ENCODE measurements around the gene SLC26A2. TPM values are rescaled to one million over a fixed set of nuclear protein-coding genes. Genes with fewer than 3 reads are reported as not detected.

SLC26A2 gene
- total RNA-seq, 1 experiment from 2014 or later: 5.4 TPM

DNA sequence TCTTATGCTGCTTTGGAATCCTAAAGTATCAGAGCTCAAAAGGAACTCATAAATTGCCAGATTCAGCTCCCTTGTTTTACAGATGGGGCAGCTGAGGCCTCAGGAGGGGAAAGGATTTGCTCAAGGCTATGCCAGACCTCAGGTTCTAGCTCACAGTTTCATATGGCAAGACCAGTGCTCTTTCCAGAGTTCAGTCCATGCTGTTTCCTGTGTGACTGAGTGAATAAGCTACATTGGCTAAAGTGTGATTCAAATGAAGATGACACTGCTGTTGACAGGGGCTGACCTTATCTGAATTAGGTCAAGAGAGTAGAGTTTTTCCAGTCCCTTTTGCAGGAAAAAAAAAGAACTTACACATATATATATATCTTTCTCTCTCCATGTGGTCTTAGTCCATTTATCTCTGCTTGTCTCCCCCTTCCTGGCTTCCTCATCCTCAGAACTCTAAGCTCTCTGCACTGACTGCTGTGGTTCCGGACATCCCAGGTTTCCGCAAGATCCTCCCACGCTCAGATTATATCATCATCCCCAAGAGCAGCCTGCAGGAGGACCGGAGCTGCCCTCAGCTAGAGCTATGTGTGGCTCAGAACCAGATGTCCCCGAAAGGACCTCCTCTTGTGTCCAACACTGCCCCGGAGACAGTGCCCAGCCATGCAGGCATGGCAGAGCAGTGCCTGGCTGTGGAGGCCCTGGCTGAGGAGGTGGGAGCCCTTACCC, 49.3 kb downstream of the SLC26A2 start:
- H3K36me3 ChIP-seq (ENCODE audit: insufficient read depth, low read length): peaks cover 85% of the 10 kb centered on the region
- no peaks in the 10 kb centered on the region; the same call in 1 of the 2 replicates for H3K9me3 ChIP-seq (ENCODE audit: low read length)
- DNase-seq: no peak
- H3K27ac ChIP-seq (ENCODE audit: low read length): no peak overlapping the region
- peaks cover 88% of the 10 kb centered on the region for H3K79me2 ChIP-seq (ENCODE audit: low read length)
- no peak overlapping the region for H3K9ac ChIP-seq (ENCODE audit: low read length)
- no peak overlapping the region for H3K4me3 ChIP-seq (ENCODE audit: low read length)
- no peaks in the 10 kb centered on the region for H3K27me3 ChIP-seq (ENCODE audit: low read length)
- 0 out of 2 replicates have a peak, but pooled peaks cover 4% of the 10 kb centered on the region for H4K20me1 ChIP-seq (ENCODE audit: insufficient read depth, low read depth, low read length)
- no peaks in the 10 kb centered on the region for H3K9me2 ChIP-seq (replicated peaks; ENCODE audit: insufficient read depth, low read length)
- H2AFZ ChIP-seq (ENCODE audit: low read length): no peak overlapping the region
- no peaks in the 10 kb centered on the region for H3K4me1 ChIP-seq (ENCODE audit: low read length)
- H3K4me2 ChIP-seq (ENCODE audit: low read depth, low read length, poor library complexity, severe bottlenecking): no peak overlapping the region

DNA sequence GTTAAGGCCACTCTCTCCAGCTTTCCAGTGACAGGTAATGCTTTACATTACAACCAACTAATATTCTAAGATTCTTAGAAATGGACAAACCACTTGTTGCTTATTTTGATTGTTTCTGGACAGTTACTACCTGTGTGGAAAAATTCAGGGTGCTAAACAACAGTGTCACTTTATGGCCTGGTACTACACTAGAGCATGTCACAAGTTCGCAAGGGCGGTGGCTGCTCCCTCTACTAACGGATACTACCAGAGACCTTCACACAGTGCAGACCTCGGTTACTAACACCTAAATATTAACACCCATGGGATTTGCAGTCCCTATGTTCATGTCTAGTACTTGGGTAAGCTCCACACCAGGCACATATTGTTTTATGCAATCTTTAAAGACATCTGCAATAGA, 53.4 kb downstream of the SLC26A2 start:
- H4K20me1 ChIP-seq (ENCODE audit: insufficient read depth, low read depth, low read length): no peaks in the 10 kb centered on the region
- H3K9me2 ChIP-seq (replicated peaks; ENCODE audit: insufficient read depth, low read length): no peaks in the 10 kb centered on the region
- DNase-seq: no peak
- no peak overlapping the region for H2AFZ ChIP-seq (ENCODE audit: low read length)
- peaks cover 6% of the 10 kb centered on the region; the same call in 1 of the 2 replicates for H3K9me3 ChIP-seq (ENCODE audit: low read length)
- no peak overlapping the region for H3K4me3 ChIP-seq (ENCODE audit: low read length)
- no peaks in the 10 kb centered on the region for H3K27me3 ChIP-seq (ENCODE audit: low read length)
- no peaks in the 10 kb centered on the region for H3K4me1 ChIP-seq (ENCODE audit: low read length)
- H3K4me2 ChIP-seq (ENCODE audit: low read depth, low read length, poor library complexity, severe bottlenecking): no peak overlapping the region
- H3K79me2 ChIP-seq (ENCODE audit: low read length): peaks cover 81% of the 10 kb centered on the region
- peaks cover 95% of the 10 kb centered on the region for H3K36me3 ChIP-seq (ENCODE audit: insufficient read depth, low read length)
- no peak overlapping the region for H3K27ac ChIP-seq (ENCODE audit: low read length)
- no peak overlapping the region for H3K9ac ChIP-seq (ENCODE audit: low read length)

DNA sequence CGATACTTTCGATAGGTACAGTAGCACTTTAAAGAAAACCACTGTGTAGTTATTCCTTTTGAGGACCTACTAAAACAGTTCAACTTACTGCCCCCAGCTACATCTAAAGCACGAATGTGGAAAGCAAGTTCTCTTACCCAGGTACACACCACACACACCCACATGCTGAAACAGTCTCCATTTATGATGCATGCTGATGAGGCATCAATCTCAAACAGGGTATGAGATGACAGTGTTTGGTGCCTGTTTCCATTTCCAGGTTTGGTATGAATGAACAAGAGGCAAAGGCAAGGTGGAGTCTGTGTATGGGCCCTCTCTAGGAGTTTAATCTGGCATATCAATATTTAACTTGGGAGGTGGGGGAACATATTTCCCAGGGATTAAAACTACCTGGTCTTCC, 53.9 kb downstream of the SLC26A2 start:
- Histone ChIP-seq H3K4me1 (ENCODE audit: low read length) (no peaks in the 10 kb centered on the region), H3K4me3 (ENCODE audit: low read length) (no peak overlapping the region), H3K9me3 (ENCODE audit: low read length) (peaks cover 6% of the 10 kb centered on the region; the same call in 1 of the 2 replicates), H3K27ac (ENCODE audit: low read length) (no peak overlapping the region), H3K9me2 (replicated peaks; ENCODE audit: insufficient read depth, low read length) (no peaks in the 10 kb centered on the region), H3K9ac (ENCODE audit: low read length) (no peak overlapping the region), H4K20me1 (ENCODE audit: insufficient read depth, low read depth, low read length) (no peaks in the 10 kb centered on the region), H3K4me2 (ENCODE audit: low read depth, low read length, poor library complexity, severe bottlenecking) (no peak overlapping the region), H3K27me3 (ENCODE audit: low read length) (no peaks in the 10 kb centered on the region), H3K36me3 (ENCODE audit: insufficient read depth, low read length) (peaks cover 95% of the 10 kb centered on the region), H3K79me2 (ENCODE audit: low read length) (peaks cover 76% of the 10 kb centered on the region), H2AFZ (ENCODE audit: low read length) (no peak overlapping the region)
- DNase-seq: no peak

DNA sequence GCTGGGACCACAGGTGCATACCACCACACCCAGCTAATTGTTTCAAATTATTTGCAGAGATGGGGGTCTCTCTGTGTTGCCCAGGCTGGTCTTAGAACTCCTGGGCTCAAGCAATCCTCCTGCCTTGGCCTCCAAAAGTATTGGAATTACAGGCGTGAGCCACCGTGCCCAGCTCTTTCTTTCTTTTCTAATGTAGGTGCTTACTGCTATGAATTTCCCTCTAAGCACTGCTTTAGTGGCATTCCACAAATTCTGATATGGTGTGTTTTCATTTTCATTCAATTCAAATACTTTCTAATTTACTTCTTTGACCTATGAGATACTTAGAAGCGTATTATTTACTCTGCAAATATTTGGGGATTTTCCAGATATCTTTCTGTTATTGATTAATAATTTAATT, 54.9 kb downstream of the SLC26A2 start:
- no peaks in the 10 kb centered on the region for H3K9me2 ChIP-seq (replicated peaks; ENCODE audit: insufficient read depth, low read length)
- no peak overlapping the region for H2AFZ ChIP-seq (ENCODE audit: low read length)
- no peak overlapping the region for H3K4me3 ChIP-seq (ENCODE audit: low read length)
- H3K4me1 ChIP-seq (ENCODE audit: low read length): no peaks in the 10 kb centered on the region
- H3K79me2 ChIP-seq (ENCODE audit: low read length): peaks cover 72% of the 10 kb centered on the region
- H3K36me3 ChIP-seq (ENCODE audit: insufficient read depth, low read length): peaks cover 95% of the 10 kb centered on the region
- no peak overlapping the region for H3K9ac ChIP-seq (ENCODE audit: low read length)
- DNase-seq: no peak
- no peaks in the 10 kb centered on the region for H4K20me1 ChIP-seq (ENCODE audit: insufficient read depth, low read depth, low read length)
- H3K4me2 ChIP-seq (ENCODE audit: low read depth, low read length, poor library complexity, severe bottlenecking): no peak overlapping the region
- H3K27me3 ChIP-seq (ENCODE audit: low read length): no peaks in the 10 kb centered on the region
- H3K9me3 ChIP-seq (ENCODE audit: low read length): peaks cover 6% of the 10 kb centered on the region; the same call in 1 of the 2 replicates
- H3K27ac ChIP-seq (ENCODE audit: low read length): no peak overlapping the region

DNA sequence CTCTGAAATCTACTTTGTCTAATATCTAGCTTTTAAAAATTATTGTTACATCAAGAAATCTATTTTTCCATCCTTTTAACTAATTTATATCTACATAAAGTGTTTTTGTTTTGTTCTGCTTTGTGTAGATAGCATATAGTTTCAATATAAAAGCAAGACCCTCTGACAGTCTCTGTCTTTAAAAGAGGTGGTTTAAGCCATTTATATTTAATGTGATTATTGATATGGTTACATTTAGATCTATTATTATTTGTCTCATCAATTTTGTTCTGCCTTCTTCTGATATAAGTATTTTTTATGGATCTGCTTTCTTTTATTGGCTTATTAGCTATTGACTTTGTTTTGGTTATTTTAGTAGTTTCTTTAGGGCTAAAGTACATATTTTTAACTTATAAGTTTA, 56.0 kb downstream of the SLC26A2 start:
- H3K4me2 ChIP-seq (ENCODE audit: low read depth, low read length, poor library complexity, severe bottlenecking): no peak overlapping the region
- no peak overlapping the region for H2AFZ ChIP-seq (ENCODE audit: low read length)
- no peak overlapping the region for H3K27ac ChIP-seq (ENCODE audit: low read length)
- no peaks in the 10 kb centered on the region for H3K9me2 ChIP-seq (replicated peaks; ENCODE audit: insufficient read depth, low read length)
- H3K79me2 ChIP-seq (ENCODE audit: low read length): peaks cover 65% of the 10 kb centered on the region
- no peaks in the 10 kb centered on the region for H4K20me1 ChIP-seq (ENCODE audit: insufficient read depth, low read depth, low read length)
- H3K9ac ChIP-seq (ENCODE audit: low read length): no peak overlapping the region
- H3K27me3 ChIP-seq (ENCODE audit: low read length): no peaks in the 10 kb centered on the region
- DNase-seq: no peak
- H3K4me1 ChIP-seq (ENCODE audit: low read length): no peaks in the 10 kb centered on the region
- H3K4me3 ChIP-seq (ENCODE audit: low read length): no peak overlapping the region
- H3K36me3 ChIP-seq (ENCODE audit: insufficient read depth, low read length): peaks cover 92% of the 10 kb centered on the region
- peaks cover 6% of the 10 kb centered on the region; the same call in 1 of the 2 replicates for H3K9me3 ChIP-seq (ENCODE audit: low read length)

DNA sequence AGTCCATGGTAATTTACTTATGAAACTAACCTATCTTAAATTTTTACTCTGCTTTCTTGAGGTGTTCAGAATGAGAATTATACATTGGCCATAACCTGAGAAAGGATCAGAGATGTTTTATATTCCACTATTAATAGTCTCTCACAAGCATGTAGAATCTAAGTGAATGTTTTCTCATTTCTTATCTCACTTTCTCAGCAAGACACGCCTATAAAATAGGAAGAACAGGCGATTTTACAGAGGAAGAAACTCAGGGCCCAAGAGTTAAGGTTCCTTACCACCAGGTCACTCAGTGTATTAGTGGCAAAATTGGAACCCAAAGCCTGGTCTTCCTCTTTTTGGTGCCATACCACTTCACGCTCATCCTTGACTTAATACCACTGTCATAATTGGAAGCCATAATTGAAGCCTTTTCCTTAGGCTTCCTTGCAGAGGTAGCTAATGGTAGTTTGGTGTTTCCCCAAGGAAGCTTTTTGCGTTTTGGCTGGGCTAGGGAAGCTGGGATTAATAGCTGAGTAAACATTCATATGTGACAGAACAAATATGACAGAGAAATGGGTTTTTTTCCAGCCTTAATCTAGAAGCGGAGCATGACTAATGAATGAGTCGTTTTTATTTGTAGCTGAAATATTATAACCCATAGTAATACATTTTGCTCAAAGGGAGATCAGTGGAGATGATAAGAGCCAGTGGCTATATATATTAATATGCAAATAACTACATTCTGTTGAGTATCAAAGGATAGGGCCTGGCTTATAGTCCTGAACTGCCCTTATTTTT, 56.9 kb downstream of the SLC26A2 start:
- no peaks in the 10 kb centered on the region for H3K9me2 ChIP-seq (replicated peaks; ENCODE audit: insufficient read depth, low read length)
- no peak overlapping the region for H2AFZ ChIP-seq (ENCODE audit: low read length)
- H3K27ac ChIP-seq (ENCODE audit: low read length): no peak overlapping the region
- DNase-seq: no peak
- H3K4me3 ChIP-seq (ENCODE audit: low read length): no peak overlapping the region
- no peak overlapping the region for H3K4me2 ChIP-seq (ENCODE audit: low read depth, low read length, poor library complexity, severe bottlenecking)
- H3K36me3 ChIP-seq (ENCODE audit: insufficient read depth, low read length): peaks cover 87% of the 10 kb centered on the region
- H3K4me1 ChIP-seq (ENCODE audit: low read length): no peaks in the 10 kb centered on the region
- H4K20me1 ChIP-seq (ENCODE audit: insufficient read depth, low read depth, low read length): no peaks in the 10 kb centered on the region
- peaks cover 6% of the 10 kb centered on the region; the same call in 1 of the 2 replicates for H3K9me3 ChIP-seq (ENCODE audit: low read length)
- no peak overlapping the region for H3K9ac ChIP-seq (ENCODE audit: low read length)
- no peaks in the 10 kb centered on the region for H3K27me3 ChIP-seq (ENCODE audit: low read length)
- peaks cover 60% of the 10 kb centered on the region for H3K79me2 ChIP-seq (ENCODE audit: low read length)

DNA sequence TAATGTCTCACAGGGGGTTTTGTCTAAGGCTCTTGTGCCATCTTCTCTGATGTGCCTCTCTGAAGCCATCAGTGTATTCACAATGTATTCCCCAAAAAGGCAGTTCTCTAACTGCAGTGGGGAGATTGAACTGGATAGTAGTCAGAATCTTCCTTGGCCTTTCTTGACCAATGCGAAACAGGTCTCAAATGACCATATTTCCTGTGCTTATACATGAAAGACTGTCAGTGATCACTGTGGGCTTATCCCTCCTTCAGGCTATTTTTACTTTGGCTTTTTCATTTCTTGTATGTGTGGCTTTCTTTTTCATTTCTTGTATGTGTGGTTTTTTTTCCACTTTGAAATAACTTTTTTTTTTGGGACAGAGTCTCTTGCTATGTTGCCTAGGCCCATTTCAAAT, 59.7 kb downstream of the SLC26A2 start:
- no peak for DNase-seq
- H3K27ac ChIP-seq (ENCODE audit: low read length): no peak overlapping the region
- H2AFZ ChIP-seq (ENCODE audit: low read length): no peak overlapping the region
- H3K9me3 ChIP-seq (ENCODE audit: low read length): peaks cover 6% of the 10 kb centered on the region; the same call in 1 of the 2 replicates
- peaks cover 78% of the 10 kb centered on the region for H3K36me3 ChIP-seq (ENCODE audit: insufficient read depth, low read length)
- H3K79me2 ChIP-seq (ENCODE audit: low read length): peaks cover 33% of the 10 kb centered on the region
- H3K27me3 ChIP-seq (ENCODE audit: low read length): no peaks in the 10 kb centered on the region
- H3K4me3 ChIP-seq (ENCODE audit: low read length): no peak overlapping the region
- no peaks in the 10 kb centered on the region for H3K4me1 ChIP-seq (ENCODE audit: low read length)
- no peak overlapping the region for H3K9ac ChIP-seq (ENCODE audit: low read length)
- H3K4me2 ChIP-seq (ENCODE audit: low read depth, low read length, poor library complexity, severe bottlenecking): no peak overlapping the region
- H3K9me2 ChIP-seq (replicated peaks; ENCODE audit: insufficient read depth, low read length): no peaks in the 10 kb centered on the region
- no peaks in the 10 kb centered on the region for H4K20me1 ChIP-seq (ENCODE audit: insufficient read depth, low read depth, low read length)

DNA sequence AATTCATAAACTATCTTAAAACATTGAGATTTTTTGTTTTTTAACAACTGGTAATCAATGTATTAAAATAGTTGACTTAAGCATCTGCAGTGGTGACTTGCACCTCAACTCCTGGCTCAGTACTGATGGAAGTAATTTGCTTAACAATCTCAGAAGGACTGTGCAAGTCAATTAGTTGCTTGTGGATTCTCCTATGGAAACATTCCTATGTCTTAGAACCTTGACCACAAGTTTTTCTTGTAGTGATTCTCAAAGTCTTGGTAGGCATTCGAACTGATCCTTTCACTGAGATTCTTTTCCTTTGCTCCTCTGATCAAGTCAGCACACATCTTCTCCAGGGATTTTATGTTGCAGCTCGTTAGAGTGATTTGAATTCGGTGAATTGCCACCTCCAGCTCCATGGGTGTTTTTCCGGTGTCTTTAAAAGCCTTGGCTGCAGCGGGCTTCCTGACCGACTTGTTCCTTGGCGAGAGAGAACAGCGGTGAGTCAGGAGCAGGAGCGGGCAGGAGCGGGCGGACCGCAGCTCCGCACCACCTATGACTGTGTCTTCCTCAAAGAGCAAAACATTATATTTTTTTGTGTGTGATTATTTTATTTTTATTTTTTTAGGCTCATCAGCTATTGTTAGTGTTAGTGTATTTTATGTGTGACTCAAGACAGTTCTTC, 61.1 kb downstream of the SLC26A2 start:
- Histone ChIP-seq H3K36me3 (ENCODE audit: insufficient read depth, low read length) (peaks cover 71% of the 10 kb centered on the region), H3K4me2 (ENCODE audit: low read depth, low read length, poor library complexity, severe bottlenecking) (no peak overlapping the region), H4K20me1 (ENCODE audit: insufficient read depth, low read depth, low read length) (no peaks in the 10 kb centered on the region), H3K9me3 (ENCODE audit: low read length) (no peaks in the 10 kb centered on the region), H3K27ac (ENCODE audit: low read length) (no peak overlapping the region), H2AFZ (ENCODE audit: low read length) (no peak overlapping the region), H3K9me2 (replicated peaks; ENCODE audit: insufficient read depth, low read length) (no peaks in the 10 kb centered on the region), H3K4me1 (ENCODE audit: low read length) (no peaks in the 10 kb centered on the region), H3K9ac (ENCODE audit: low read length) (no peak overlapping the region), H3K79me2 (ENCODE audit: low read length) (peaks cover 19% of the 10 kb centered on the region), H3K4me3 (ENCODE audit: low read length) (no peak overlapping the region), H3K27me3 (ENCODE audit: low read length) (no peaks in the 10 kb centered on the region)
- no peak for DNase-seq

All from Karpas-422 (cell line).